Measurements from ENCODE around the gene TOR1AIP1.

Gene TOR1AIP1

GRCh38 chr1:179968994-179969919, 87.2 kb downstream of the TOR1AIP1 start:
- TF ChIP-seq POLR2AphosphoS5 (IDR thresholded peaks at IDR 0.05; ENCODE audit: low read depth, low read length) (no peak), POLR2A (IDR thresholded peaks at IDR 0.05; ENCODE audit: low read depth, low read length) (no peak)
- no peak for FAIRE-seq
- no peak for DNase-seq (ENCODE audit: insufficient read length, low spot score)
